ENCODE data around the gene DMAP1. TPM values are rescaled to one million over a fixed set of nuclear protein-coding genes. Genes with fewer than 3 reads are reported as not detected.

Gene DMAP1
- total and polyA plus RNA-seq, 11 donors: 23.5 to 35.5 (median 28.7) TPM

- WGBS, 4 donors: 91 to 97% (median 92%) methylated on average over 5 to 6 of the region's 6 CpGs
- H3K4me1 ChIP-seq: peaks cover 0 to 9% (median 4%) of the 10 kb centered on the region in 12 donors
- H3K36me3 ChIP-seq: peaks cover 0 to 82% (median 60%) of the 10 kb centered on the region in 9 donors
- no peaks in the 10 kb centered on the region for H3K27me3 ChIP-seq
- no peak overlapping the region for H3K4me3 ChIP-seq
- ATAC-seq: no peak
- H3K9me3 ChIP-seq: no peaks in the 10 kb centered on the region
- no peak for DNase-seq
- TF ChIP-seq POLR2A (IDR thresholded peaks at IDR 0.05) (no peak), CTCF (IDR thresholded peaks at IDR 0.05) (no peak)
- H3K27ac ChIP-seq: no peak overlapping the region
- intact Hi-C loops (cut with DNase I): loop anchor here (5.0 to 10.0 kb wide), 10 partner anchors 73 to 436 kb away; no protein-coding TSS in a partner anchor
Measured at GRCh38 chr1:44219301-44219626, 6.0 kb downstream of the DMAP1 start.

- DNase-seq (peak in 1 of 5 donors; percentile 56), ATAC-seq (no peak)
- Histone ChIP-seq H3K27ac (no peak overlapping the region), H3K27me3 (no peaks in the 10 kb centered on the region), H3K9me3 (no peaks in the 10 kb centered on the region), H3K36me3 (peaks cover 0 to 73% (median 54%) of the 10 kb centered on the region in 9 donors), H3K4me1 (peaks cover 0 to 6% (median 0%) of the 10 kb centered on the region in 12 donors), H3K4me3 (no peak overlapping the region)
- 81 to 86% (median 83%) methylated on average over 22 to 31 of the region's 31 CpGs for WGBS, 4 donors
- TF ChIP-seq CTCF (IDR thresholded peaks at IDR 0.05) (no peak), POLR2A (IDR thresholded peaks at IDR 0.05) (no peak)
- intact Hi-C loops (cut with DNase I): no loop called here
Measured at GRCh38 chr1:44220001-44220751, 6.9 kb downstream of the DMAP1 start.

- intact Hi-C loops (cut with DNase I): no loop called here
- WGBS, 4 donors: 85 to 90% (median 89%) methylated on average over 8 to 10 of the region's 10 CpGs
Measured at GRCh38 chr1:44220755-44221154, 7.5 kb downstream of the DMAP1 start.

More at GRCh38 chr1:44220755-44221154, 7.5 kb downstream of the DMAP1 start:
- TF ChIP-seq POLR2A (IDR thresholded peaks at IDR 0.05) (no peak), CTCF (IDR thresholded peaks at IDR 0.05) (no peak)
- H3K27me3 ChIP-seq: no peaks in the 10 kb centered on the region
- peaks cover 0 to 67% (median 51%) of the 10 kb centered on the region in 9 donors for H3K36me3 ChIP-seq
- no peak overlapping the region for H3K27ac ChIP-seq
- H3K4me3 ChIP-seq: no peak overlapping the region
- H3K4me1 ChIP-seq: peaks cover 0 to 6% (median 0%) of the 10 kb centered on the region in 12 donors
- ATAC-seq: no peak
- DNase-seq: no peak
- no peaks in the 10 kb centered on the region for H3K9me3 ChIP-seq
